Measurements from ENCODE around the gene RILP.

Gene RILP

GRCh38 chr17:1627982-1628855 lies 21.4 kb downstream of the RILP start, which contains the start of gene SLC43A2:
Gene SLC43A2 (minus strand): TSS chr17:1628834. CDS start chr17:1627874, 960 bp downstream.
- peak; percentile 98 for DNase-seq

- DNase-seq: no peak
Measured at GRCh38 chr17:1627182-1627981, 22.3 kb downstream of the RILP start.

- peak; percentile 13 for DNase-seq
Measured at GRCh38 chr17:1626333-1626732, 23.3 kb downstream of the RILP start.

- no peak for DNase-seq
Measured at GRCh38 chr17:1625581-1625980, 24.1 kb downstream of the RILP start.

GRCh38 chr17:1625053-1625452 lies 24.6 kb downstream of the RILP start:
- no peak for DNase-seq

- no peak for DNase-seq
Measured at GRCh38 chr17:1624650-1625049, 25.0 kb downstream of the RILP start.

- no peak for DNase-seq
Measured at GRCh38 chr17:1623057-1623630, 26.5 kb downstream of the RILP start.

- DNase-seq: no peak
Measured at GRCh38 chr17:1621273-1621954, 28.3 kb downstream of the RILP start.

- DNase-seq: no peak
Measured at GRCh38 chr17:1620486-1620885, 29.2 kb downstream of the RILP start.

- DNase-seq: no peak
Measured at GRCh38 chr17:1617620-1618174, 32.0 kb downstream of the RILP start.

GRCh38 chr17:1616101-1616500 lies 33.6 kb downstream of the RILP start:
- DNase-seq: no peak

- DNase-seq: no peak
Measured at GRCh38 chr17:1612400-1612799, 37.3 kb downstream of the RILP start.

GRCh38 chr17:1611715-1612114 lies 38.0 kb downstream of the RILP start:
- no peak for DNase-seq

- DNase-seq: no peak
Measured at GRCh38 chr17:1608676-1609075, 41.0 kb downstream of the RILP start.

GRCh38 chr17:1607971-1608320 lies 41.7 kb downstream of the RILP start:
- no peak for DNase-seq

- DNase-seq: peak; percentile 78
Measured at GRCh38 chr17:1606352-1606985, 43.2 kb downstream of the RILP start.

GRCh38 chr17:1605681-1606351 lies 43.9 kb downstream of the RILP start:
- DNase-seq: peak; percentile 53

- DNase-seq: peak; percentile 78
Measured at GRCh38 chr17:1604831-1605528, 44.7 kb downstream of the RILP start.

GRCh38 chr17:1601571-1601970 lies 48.1 kb downstream of the RILP start:
- no peak for DNase-seq

- DNase-seq: no peak
Measured at GRCh38 chr17:1598399-1599095, 51.1 kb downstream of the RILP start.
